SH-SY5Y (cell line): ENCODE measurements around the gene INHBA.

Source experiments
- GATA2 ChIP-seq: IDR thresholded peaks from 2 replicates; pipeline ENCODE4 v1.6.1; 2011; ENCODE audit warnings: mild to moderate bottlenecking, low read depth, low read length
- GATA3 ChIP-seq: IDR thresholded peaks from 2 replicates; pipeline ENCODE4 v1.6.1; 2011; ENCODE audit warnings: low read depth, mild to moderate bottlenecking, low read length, moderate library complexity

INHBA gene

DNA sequence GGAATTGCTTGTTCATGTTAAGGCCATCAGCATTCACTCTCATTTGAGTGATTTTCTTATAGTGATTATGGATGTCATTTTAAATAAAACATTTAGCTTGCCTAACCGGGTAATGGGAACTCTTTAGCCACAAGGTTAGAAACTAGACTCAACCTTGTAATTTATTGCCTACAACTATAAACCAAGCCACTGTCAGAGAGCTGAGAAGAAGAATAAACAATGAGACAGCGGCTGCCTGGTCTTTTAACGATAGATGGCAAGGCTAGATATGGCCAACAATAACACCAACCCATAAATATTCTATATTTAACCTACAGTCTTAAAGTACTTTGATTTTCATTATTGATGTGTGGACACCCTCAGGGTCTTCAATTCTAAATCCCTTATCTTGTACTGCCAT lies 27.8 kb upstream of the INHBA start:
- TF ChIP-seq GATA2 (no peak), GATA3 (no peak)

DNA sequence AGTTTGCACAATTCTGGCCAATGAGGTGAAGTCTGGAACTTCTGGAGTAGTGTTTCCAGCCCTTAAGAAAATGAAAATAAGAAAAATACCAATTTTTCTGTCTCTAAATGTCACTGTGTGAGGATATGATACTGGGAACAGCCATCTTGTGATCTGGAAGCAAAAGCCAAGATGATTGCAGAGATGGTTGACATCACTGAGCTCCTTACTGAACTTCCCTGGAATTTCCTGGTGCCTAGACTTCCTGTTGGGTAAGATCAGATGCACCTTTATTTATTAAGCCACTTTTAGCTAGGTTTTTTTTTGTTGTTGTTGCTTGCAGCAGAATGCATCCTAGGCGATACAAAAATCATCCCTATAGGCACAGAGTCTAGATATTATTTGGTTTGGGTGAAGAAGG lies 27.3 kb upstream of the INHBA start:
- no peak for TF ChIP-seq GATA2
- TF ChIP-seq GATA3 = no peak

DNA sequence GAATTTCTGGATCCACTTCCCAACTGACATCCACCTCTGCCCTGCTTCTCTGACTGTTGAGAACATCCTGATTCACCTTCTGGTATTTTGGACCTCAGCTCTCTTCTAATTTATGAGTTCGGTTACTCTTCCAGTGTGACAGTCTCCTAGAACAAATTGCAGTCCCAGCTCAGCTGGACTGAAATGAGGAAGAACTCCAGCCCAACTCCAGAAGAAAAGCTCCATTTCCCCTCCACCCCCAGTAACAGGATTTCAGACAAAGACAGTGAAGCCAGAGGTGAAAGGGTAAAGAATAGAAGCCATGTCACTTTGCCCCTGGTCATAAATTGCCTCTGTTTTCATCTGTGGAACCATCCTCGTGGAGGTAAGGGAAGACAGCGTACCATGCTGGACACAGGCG lies 26.2 kb upstream of the INHBA start:
- no peak for TF ChIP-seq GATA3
- TF ChIP-seq GATA2 = no peak

DNA sequence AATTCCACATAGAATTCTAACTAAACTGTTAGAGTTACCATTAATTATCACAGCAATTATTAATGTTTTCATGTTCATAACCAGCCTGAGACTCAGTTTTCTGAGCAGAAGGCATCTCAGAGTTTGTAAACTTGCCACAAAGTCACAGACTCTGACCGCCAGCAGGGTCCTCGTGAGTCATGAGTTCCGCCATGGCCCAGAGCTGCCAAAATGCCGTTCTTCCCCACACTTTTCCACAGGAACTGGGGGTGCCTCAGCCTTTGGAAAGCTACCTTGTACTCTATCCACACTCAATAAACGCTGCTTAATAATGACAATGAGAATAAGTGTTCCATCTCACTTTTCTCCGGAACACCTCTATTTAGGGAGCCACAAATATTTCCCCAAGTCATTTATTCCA lies 22.1 kb upstream of the INHBA start:
- TF ChIP-seq GATA2 (no peak), GATA3 (no peak)

DNA sequence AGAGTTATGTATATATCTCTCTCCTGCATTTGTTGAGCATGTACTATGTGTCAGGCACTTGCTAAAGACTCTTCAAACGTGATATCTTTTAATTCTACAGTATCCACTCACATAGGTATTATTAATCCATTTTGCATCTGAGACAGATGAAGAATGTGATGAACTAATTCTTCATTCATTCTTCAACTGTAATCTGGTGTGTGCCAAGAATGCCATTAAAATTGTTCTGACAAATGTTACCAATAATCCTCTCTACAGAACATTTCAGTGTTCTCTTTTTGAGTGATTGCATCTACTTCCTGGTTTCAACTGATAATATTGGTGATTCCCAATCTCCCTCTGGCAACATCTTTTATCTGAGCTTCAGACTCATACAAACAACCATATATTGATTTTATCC lies 18.0 kb upstream of the INHBA start:
- no peak for TF ChIP-seq GATA3
- no peak for TF ChIP-seq GATA2

DNA sequence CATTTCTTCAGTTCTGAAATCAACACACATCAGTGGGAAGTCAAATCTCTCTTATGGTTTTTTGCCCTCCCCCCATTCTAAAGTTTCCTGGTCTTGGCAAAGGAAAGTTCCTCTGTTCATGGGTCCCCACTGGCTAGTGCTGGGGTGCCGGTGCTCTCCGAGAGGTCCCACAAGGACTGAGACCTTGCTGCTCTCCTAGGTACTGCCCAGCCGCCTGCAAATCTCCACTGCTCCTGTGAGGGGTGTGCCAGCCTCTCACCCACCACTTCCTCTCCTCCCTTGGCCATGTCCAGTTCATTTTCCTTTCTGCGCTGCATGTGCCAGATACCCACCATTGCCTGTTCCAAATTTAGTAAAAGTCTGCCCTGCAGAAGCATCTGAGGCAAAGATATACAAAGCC lies 17.2 kb upstream of the INHBA start:
- TF ChIP-seq GATA2 = no peak
- no peak for TF ChIP-seq GATA3

DNA sequence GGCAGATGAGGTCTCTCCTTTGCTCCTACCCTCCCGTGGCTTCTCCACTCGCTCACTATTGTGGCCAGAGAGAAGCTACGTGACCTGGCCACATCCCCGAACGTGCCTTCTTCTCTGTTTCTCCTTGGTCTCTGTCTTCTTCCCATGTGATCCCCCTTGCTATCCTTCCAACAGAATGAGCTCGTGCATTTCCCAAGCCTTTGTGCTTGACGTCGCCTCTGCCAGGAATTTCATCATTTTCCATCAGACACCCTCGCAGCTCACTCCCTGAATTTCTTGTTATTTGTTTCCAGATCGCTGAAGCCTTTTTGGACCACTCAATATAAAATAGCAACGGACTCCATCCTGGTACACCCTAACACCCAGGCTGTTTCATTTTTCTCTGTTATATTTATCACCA lies 13.8 kb upstream of the INHBA start:
- no peak for TF ChIP-seq GATA2
- TF ChIP-seq GATA3 = no peak

DNA sequence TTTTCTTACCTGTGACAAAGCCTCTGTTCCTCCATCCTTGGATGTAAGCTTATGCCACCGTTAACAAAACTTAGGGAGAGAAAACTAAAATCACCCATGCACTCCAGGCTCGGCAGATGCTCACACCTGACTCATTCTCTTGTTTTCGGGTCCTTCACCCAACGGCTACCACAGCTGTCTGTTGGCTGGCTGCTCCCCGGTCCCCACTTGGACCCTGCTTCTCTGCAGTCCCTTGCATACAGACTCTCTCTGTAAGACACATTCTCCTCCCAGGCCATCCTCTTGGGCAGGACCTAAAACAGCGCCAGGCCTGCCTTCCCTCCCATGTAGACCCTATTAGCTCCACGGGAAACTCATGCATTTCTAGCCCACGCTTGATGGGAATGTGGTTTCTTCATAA lies 12.1 kb upstream of the INHBA start:
- TF ChIP-seq GATA2 = no peak
- TF ChIP-seq GATA3 = no peak

DNA sequence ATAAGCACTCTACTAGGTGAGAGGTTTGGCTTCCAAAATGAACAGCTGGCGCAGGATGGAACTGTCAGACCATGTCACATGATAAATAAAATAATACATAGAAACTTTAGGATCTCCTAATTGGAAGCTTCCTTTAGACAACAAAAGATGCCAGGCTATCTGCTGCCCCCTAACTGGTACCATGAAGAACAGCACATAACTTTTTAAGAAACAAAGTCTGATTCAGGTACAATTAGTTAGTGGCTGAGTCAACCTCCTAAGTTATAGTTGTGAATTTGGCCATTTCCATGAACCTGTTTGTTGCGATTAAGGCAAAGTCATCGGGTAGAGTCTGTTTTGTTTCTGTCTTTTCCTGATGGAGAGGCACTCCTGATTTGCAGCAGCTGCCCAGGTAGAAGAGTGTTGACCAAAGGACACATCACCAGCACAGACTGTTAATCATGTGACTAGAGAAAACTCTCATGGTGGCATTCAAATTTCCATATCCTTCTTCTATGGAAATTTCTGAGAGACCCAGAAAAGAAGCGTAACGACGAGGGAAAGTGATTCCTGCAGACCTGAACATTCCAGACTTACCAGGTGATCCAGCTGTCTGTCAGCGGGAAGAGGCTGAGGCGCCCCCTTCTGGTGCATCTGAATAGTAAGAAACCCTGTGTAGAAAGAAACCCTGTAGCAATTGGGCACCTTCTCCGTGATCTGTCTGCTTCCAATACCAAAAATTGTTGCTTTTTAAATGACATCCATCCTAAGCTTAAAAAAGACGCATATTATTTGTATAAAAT lies 8.6 kb upstream of the INHBA start:
- TF ChIP-seq GATA3 (no peak), GATA2 (no peak)

DNA sequence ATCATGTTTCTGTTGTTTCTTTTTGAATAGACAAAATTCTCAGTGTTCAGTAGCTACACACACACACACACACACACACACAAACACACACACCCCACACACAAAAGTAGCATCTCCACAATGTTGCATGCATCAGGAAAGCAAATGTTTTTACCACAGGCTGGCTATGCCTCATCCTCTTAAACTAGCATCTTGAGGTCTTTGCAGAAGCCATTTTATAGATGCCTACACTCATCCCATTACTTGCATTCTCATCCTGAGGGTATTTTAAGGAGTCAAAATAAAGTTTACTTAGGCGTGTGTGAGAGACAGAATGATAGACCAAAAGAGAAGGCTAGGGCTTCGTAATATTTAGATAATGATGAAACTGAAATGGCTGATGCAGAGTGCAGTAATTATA lies 7.9 kb upstream of the INHBA start:
- TF ChIP-seq GATA3 (no peak), GATA2 (no peak)

DNA sequence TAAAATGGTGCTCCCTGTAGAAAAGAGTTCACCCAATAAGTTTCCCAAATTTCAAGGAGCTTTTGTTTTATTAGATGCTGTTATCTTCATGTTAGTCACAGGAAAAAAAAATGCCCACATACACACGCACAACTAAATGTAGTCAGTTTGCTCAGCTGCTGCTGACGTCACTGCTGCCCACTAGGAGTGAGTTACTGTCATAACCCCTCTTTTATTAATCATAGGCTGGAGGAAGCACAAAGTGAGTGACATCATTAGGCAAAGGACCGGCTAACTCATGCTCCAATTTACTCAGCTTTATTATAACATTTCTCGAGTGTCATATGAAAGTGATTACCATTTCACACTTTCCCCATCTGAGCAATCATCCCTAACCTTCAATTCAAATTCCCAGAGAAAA lies 6.7 kb upstream of the INHBA start:
- TF ChIP-seq GATA3 = no peak
- no peak for TF ChIP-seq GATA2

DNA sequence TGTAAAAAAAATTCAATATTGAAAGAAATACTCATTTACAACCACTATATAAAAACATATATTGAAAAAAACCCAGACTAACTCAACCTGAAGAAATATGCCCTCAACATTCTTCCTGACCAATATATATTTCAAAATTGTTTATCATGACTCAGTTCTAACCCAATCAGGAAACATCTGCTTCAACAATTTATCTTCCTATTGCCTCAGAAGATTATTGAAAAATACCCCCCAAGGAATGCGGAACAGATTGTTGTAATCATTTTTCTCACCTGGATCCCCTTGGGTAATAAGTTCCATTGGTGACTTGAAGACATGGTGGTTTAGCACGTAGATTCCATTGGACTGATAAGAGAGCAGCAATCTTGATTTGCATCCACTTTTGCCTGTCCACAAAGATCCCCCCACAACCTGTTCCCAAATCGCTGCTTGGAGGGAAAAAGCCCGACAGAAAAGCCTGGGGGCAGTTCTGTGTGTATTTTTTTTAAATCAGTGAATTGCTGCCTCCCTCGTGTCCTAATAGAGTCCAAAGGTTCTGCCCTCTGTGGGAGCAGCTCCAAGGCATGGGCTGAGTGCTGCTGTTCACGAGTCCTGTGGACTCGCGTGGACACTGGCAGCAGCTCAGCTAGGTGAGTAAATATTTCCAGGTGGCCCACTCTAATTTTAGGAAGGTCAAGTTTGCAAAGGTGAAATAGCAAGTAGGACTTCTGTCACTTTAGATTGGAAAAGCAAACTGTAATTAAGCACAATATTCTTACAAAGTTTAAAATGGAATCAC lies 5.9 kb upstream of the INHBA start:
- TF ChIP-seq GATA3 (no peak), GATA2 (no peak)

DNA sequence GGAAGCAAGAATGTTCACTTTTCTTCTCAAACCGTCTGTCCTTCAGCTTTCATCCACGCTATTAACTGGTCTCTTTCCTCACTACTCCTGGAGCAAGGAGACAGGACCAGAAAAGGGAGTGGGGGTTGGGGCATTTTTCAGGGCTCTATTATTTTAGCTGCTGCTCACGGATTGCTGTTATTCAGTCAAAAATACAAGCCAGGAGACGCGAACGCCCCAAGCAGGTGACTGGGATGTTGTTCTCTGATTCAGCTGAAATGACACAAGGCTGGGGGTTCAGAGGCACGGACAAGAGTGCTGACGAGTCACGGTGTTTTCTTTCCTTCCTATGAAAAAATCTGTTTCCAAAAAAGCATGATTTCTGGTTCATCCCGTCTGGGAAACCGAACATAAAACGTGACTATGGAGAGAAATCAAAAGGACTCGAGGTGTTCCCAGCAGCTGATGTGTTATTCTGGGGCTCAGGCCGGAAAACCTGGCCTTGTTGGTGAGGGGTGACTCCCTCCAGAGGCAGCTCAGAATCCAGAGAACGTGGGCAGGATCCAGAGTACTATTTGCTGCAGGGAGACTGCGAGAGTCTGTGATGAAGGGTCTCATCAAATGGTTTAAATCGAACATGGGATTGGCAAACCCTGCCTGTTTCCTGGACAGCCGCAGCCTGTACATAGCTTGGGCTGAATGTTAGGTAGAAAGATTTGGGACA lies 3.5 kb upstream of the INHBA start:
- TF ChIP-seq GATA2 = no peak
- no peak for TF ChIP-seq GATA3

DNA sequence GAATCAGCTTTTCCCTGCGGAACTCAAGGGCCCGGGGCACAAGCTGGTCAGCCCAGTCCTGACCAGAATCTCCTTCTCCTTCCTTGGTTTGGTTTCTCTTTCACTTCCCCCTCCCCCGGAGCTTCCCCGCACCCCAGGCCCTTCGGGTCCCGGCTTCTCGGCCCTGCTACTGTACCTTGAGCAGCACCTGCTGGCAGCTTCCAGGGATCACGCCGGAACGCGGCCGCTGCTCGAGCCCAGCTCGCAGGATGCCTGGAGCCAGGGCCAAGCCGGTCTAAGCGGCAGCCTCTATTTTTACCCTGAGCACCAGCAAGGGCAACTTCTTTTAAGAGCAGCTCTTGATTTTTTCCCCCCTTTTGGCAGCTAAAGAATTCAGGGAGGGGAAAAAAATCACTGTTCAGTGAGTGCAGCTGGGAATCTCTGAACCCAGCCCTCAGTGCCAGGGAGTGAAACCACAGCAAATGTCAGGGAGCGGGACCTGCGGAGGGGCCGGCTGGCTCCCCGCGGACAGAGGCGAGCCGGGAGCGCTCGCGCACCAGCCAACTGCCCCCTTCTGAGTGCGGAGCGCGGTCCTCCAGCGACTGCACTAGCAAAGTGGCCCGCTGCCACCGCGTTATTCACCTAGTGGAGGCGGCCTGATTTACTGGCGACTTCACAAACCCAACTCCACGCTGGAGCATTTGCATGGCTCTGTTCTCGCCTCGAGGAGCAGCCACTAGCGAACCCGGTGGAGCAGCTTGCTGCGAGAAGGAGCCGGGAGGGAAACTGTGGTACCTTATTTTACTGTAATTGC lies 2.4 kb upstream of the INHBA start:
- no peak for TF ChIP-seq GATA3
- TF ChIP-seq GATA2 = no peak
